HepG2 (cell line): Measurements from ENCODE around the gene EARS2. TPM values are rescaled to one million over a fixed set of nuclear protein-coding genes. Genes with fewer than 3 reads are reported as not detected.

ENCODE experiments used
- DRAP1 ChIP-seq: IDR thresholded peaks from 2 replicates; pipeline ENCODE4 v1.6.1; 2016; ENCODE audit warnings: missing genetic modification reagents, missing compliant biosample characterization
- ESRRA ChIP-seq: sonication (generic); formaldehyde crosslinking; IDR thresholded peaks from 2 replicates; pipeline ENCODE4 v1.5.1; 2020; ENCODE audit warnings: mild to moderate bottlenecking, low read depth, missing genetic modification reagents
- HIVEP1 ChIP-seq: sonication (generic); formaldehyde crosslinking; IDR thresholded peaks from 2 replicates; pipeline ENCODE4 v1.4.0; 2020; ENCODE audit warnings: mild to moderate bottlenecking, missing genetic modification reagents
- HMGA1 ChIP-seq: sonication (generic); formaldehyde crosslinking; conservative IDR thresholded peaks from 2 replicates; pipeline ENCODE4 v1.4.0; 2020; ENCODE audit warnings: missing genetic modification reagents
- HNRNPL ChIP-seq: fragments of 200-400 bp; formaldehyde crosslinking; IDR thresholded peaks from 2 replicates; pipeline ENCODE4 v1.6.1; 2017; ENCODE audit warnings: mild to moderate bottlenecking, low read depth, low read length
- IRF9 ChIP-seq: sonication (generic); formaldehyde crosslinking; IDR thresholded peaks from 2 replicates; pipeline ENCODE4 v1.8.0; 2022; ENCODE audit warnings: missing genetic modification reagents, mild to moderate bottlenecking, borderline replicate concordance
- KDM6A ChIP-seq: IDR thresholded peaks from 2 replicates; pipeline ENCODE4 v1.6.1; 2016; ENCODE audit warnings: low read depth
- MAFF ChIP-seq: IDR thresholded peaks from 2 replicates; pipeline ENCODE4 v1.6.1; 2011; ENCODE audit warnings: low read depth, low read length, improper control_type of control experiment
- MNT ChIP-seq: fragments of 450-650 bp; IDR thresholded peaks from 2 replicates; pipeline ENCODE4 v1.6.1; 2016
- MXD3 ChIP-seq: IDR thresholded peaks from 2 replicates; pipeline ENCODE4 v1.6.1; 2016; ENCODE audit warnings: mild to moderate bottlenecking, missing biosample characterization, missing genetic modification reagents
- NAIF1 ChIP-seq: sonication (generic); formaldehyde crosslinking; IDR thresholded peaks from 2 replicates; pipeline ENCODE4 v1.5.0; 2020; ENCODE audit warnings: mild to moderate bottlenecking, missing genetic modification reagents, borderline replicate concordance
- PHF21A ChIP-seq: sonication (generic); formaldehyde crosslinking; IDR thresholded peaks from 2 replicates; pipeline ENCODE4 v1.5.0; 2020; ENCODE audit warnings: mild to moderate bottlenecking, missing genetic modification reagents
- SRF ChIP-seq: IDR thresholded peaks from 2 replicates; pipeline ENCODE4 v1.6.1; 2011; ENCODE audit warnings: mild to moderate bottlenecking, low read depth, low read length, moderate library complexity
- STAT5B ChIP-seq: sonication (generic); formaldehyde crosslinking; IDR thresholded peaks from 2 replicates; pipeline ENCODE4 v1.4.0; 2020; ENCODE audit warnings: missing genetic modification reagents
- TAF15 ChIP-seq: fragments of 200-400 bp; formaldehyde crosslinking; IDR thresholded peaks from one replicate; pipeline ENCODE4 v1.6.1; 2018; ENCODE audit warnings: mild to moderate bottlenecking, low read depth, low read length; ENCODE audit not compliant: poor library complexity, severe bottlenecking
- TFAP4 ChIP-seq: sonication (generic); IDR thresholded peaks from 2 replicates; pipeline ENCODE4 v1.6.1; 2016; ENCODE audit warnings: low read depth, borderline replicate concordance
- ZNF225 ChIP-seq: sonication (generic); formaldehyde crosslinking; IDR thresholded peaks from 2 replicates; pipeline ENCODE4 v1.4.0; 2020; ENCODE audit warnings: mild to moderate bottlenecking, missing genetic modification reagents
- ZNF282 ChIP-seq: fragments of 450-650 bp; IDR thresholded peaks from 2 replicates; pipeline ENCODE4 v1.6.1; 2018; ENCODE audit not compliant: partially characterized antibody
- ZNF292 ChIP-seq: sonication (generic); formaldehyde crosslinking; IDR thresholded peaks from 2 replicates; pipeline ENCODE4 v1.8.1; 2022; ENCODE audit warnings: mild to moderate bottlenecking, low read depth, missing genetic modification reagents, borderline replicate concordance
- ZNF331 ChIP-seq: sonication (generic); formaldehyde crosslinking; IDR thresholded peaks from 2 replicates; pipeline ENCODE4 v1.4.0; 2020; ENCODE audit warnings: missing genetic modification reagents
- ZNF543 ChIP-seq: sonication (generic); formaldehyde crosslinking; IDR thresholded peaks from 2 replicates; pipeline ENCODE4 v1.4.0; 2020; ENCODE audit warnings: mild to moderate bottlenecking, missing genetic modification reagents
- ZNF562 ChIP-seq: sonication (generic); formaldehyde crosslinking; IDR thresholded peaks from 2 replicates; pipeline ENCODE4 v1.8.0; 2022; ENCODE audit warnings: missing genetic modification reagents, borderline replicate concordance
- ZNF747 ChIP-seq: sonication (generic); formaldehyde crosslinking; IDR thresholded peaks from 2 replicates; pipeline ENCODE4 v1.8.1; 2023; ENCODE audit warnings: missing genetic modification reagents, mild to moderate bottlenecking, borderline replicate concordance
- ZUFSP ChIP-seq: sonication (generic); formaldehyde crosslinking; IDR thresholded peaks from 2 replicates; pipeline ENCODE4 v1.9.0; 2021; ENCODE audit warnings: missing genetic modification reagents, mild to moderate bottlenecking, borderline replicate concordance
- polyA plus RNA-seq, 8 experiments: library from polyadenylated mRNA; depleted of rRNA in 3 of 8; stranded (reverse) in 7 of 8; unstranded in 1 of 8; fragments of >200 nt; fragmentation: Illumina TruSeq in 4 of 8; extraction: Trizol in 4 of 8; gene quantifications; 2 replicates each; pipeline versions ENCODE4 v1.2.1 to v1.2.3, GENCODE V29; 2011 to 2016; ENCODE audit warnings: low read depth in 4 of 8, missing spikeins in 1 of 8, mixed read lengths in 1 of 8; ENCODE audit not compliant: insufficient read depth in 1 of 8
- total RNA-seq, 5 experiments: library from RNA; depleted of rRNA; stranded (reverse); fragments of >200 nt; fragmentation: Illumina TruSeq; extraction: Trizol; gene quantifications; 2 replicates each; pipeline ENCODE4 v1.2.3, GENCODE V29; 2016; ENCODE audit warnings: low read depth in 1 of 5

EARS2 gene
- total and polyA plus RNA-seq, 2 of the 13 experiments (the other 11 are each of a cell fraction or from before 2014, with no cell fraction given), result 49.4 to 80.4 TPM

GRCh38 chr16:23510164-23510914, 46.8 kb downstream of the EARS2 start, which contains the start of gene GGA2 (continued):
- TF ChIP-seq HIVEP1 (CRISPR knock-in tag) (peak; percentile 62; the same call in 1 of the 2 replicates), SRF (no peak), HMGA1 (CRISPR knock-in tag) (no peak), ZUFSP (CRISPR knock-in tag) (no peak), TFAP4 (peak; percentile 69; the same call in 1 of the 2 replicates), KDM6A (CRISPR knock-in tag) (no peak), DRAP1 (CRISPR knock-in tag) (peak; percentile 81; the same call in 1 of the 2 replicates), MAFF (peak; percentile 45; the same call in 1 of the 2 replicates), PHF21A (CRISPR knock-in tag) (no peak), STAT5B (CRISPR knock-in tag) (peak; percentile 88; the same call in 1 of the 2 replicates), ZNF331 (peak; percentile 93), ZNF562 (CRISPR knock-in tag) (no peak), TAF15 (no peak), MNT (peak; percentile 55; the same call in 1 of the 2 replicates), ZNF282 (no peak), ZNF543 (peak; percentile 89), IRF9 (CRISPR knock-in tag) (peak; percentile 93), MXD3 (CRISPR knock-in tag) (peak; percentile 94), HNRNPL (0 out of 2 replicates have a peak, but pooled peaks have one; percentile 42), ZNF292 (CRISPR knock-in tag) (no peak), ZNF747 (CRISPR knock-in tag) (peak; percentile 5; the same call in 1 of the 2 replicates), ESRRA (CRISPR knock-in tag) (peak; percentile 83; the same call in 1 of the 2 replicates), NAIF1 (CRISPR knock-in tag) (no peak; the same call in 1 of the 2 replicates), ZNF225 (peak; percentile 96)
